HL-60 (cell line): ENCODE measurements around the gene BGLAP.

Source experiments
- DNase-seq, 2 experiments: peaks; one replicate each; pipeline ENCODE4 v3.0.0-alpha.2; 2010 to 2020; ENCODE audit warnings: low read depth in 1 of 2, low spot score in 1 of 2
- H3K27ac ChIP-seq: fragments of 250-450 bp; sonication (Bioruptor Pico); replicated peaks from 2 replicates; pipeline ENCODE4 v1.5.1; 2020; ENCODE audit warnings: mild to moderate bottlenecking, moderate library complexity
- H3K27me3 ChIP-seq: fragments of 250-450 bp; sonication (Bioruptor Pico); 2 replicates; pipeline ENCODE4 v1.5.1; 2021; ENCODE audit warnings: mild to moderate bottlenecking, moderate library complexity; ENCODE audit not compliant: insufficient read depth, poor library complexity, severe bottlenecking
- H3K4me3 ChIP-seq: replicated peaks from 2 replicates; pipeline ENCODE4 v1.5.1; 2011; ENCODE audit warnings: mild to moderate bottlenecking, control low read depth, low read length; ENCODE audit not compliant: insufficient read depth
- CTCF ChIP-seq: IDR thresholded peaks from one replicate; pipeline ENCODE4 v1.5.1; 2011; ENCODE audit warnings: low read length, control low read depth, inconsistent platforms; ENCODE audit not compliant: insufficient read depth
- GABPA ChIP-seq: IDR thresholded peaks from 2 replicates; pipeline ENCODE4 v1.6.1; 2012; ENCODE audit warnings: low read depth
- POLR2AphosphoS5 ChIP-seq: IDR thresholded peaks from 2 replicates; pipeline ENCODE4 v1.6.1; 2012; ENCODE audit warnings: low read depth
- REST ChIP-seq: IDR thresholded peaks from 2 replicates; pipeline ENCODE4 v1.6.1; 2012; ENCODE audit warnings: low read depth; ENCODE audit not compliant: insufficient replicate concordance
- SPI1 ChIP-seq: IDR thresholded peaks from 2 replicates; pipeline ENCODE4 v1.6.1; 2012; ENCODE audit warnings: low read depth, mild to moderate bottlenecking, borderline replicate concordance

BGLAP gene

GRCh38 chr1:156279837-156280236, 37.9 kb downstream of the BGLAP start:
- DNase-seq, result no peak
- no peak overlapping the region for H3K4me3 ChIP-seq
- TF ChIP-seq POLR2AphosphoS5, result no peak
- TF ChIP-seq REST, result no peak
- no peak for TF ChIP-seq GABPA
- no peak for TF ChIP-seq SPI1
- TF ChIP-seq CTCF, result no peak
- H3K27me3 ChIP-seq, result no peaks in the 10 kb centered on the region
- no peak overlapping the region for H3K27ac ChIP-seq

GRCh38 chr1:156281281-156281680, 39.3 kb downstream of the BGLAP start:
- peak; percentile 35 to 57 for DNase-seq
- TF ChIP-seq GABPA (no peak), CTCF (no peak), REST (no peak), POLR2AphosphoS5 (no peak), SPI1 (no peak)
- Histone ChIP-seq H3K4me3 (peak overlapping the region; percentile 82), H3K27ac (peak overlapping the region; percentile 90), H3K27me3 (no peaks in the 10 kb centered on the region)

- TF ChIP-seq SPI1 (peak; percentile 33; the same call in 1 of the 2 replicates), REST (no peak)
- Histone ChIP-seq H3K27me3 (no peaks in the 10 kb centered on the region), H3K4me3 (peak overlapping the region; percentile 82), H3K27ac (peak overlapping the region; percentile 90)
- peak; percentile 35 to 45 for DNase-seq
These were observed 39.9 kb downstream of the BGLAP start for GRCh38 chr1:156281693-156282478.
